Activated gamma-delta T cell treated with Interleukin-2 at 50 U/mL for 16 hours (primary cell): ENCODE measurements around the gene CAMTA1.

Experiments
- DNase-seq: peaks from one replicate; pipeline ENCODE4 v3.0.0-alpha.2; 2020

Gene CAMTA1

GRCh38 chr1:7473223-7474142 is 688.2 kb downstream of the CAMTA1 start:
- no peak for DNase-seq

- DNase-seq, result no peak
Measured at GRCh38 chr1:7474143-7474490, 688.9 kb downstream of the CAMTA1 start.

- DNase-seq, result no peak
Measured at GRCh38 chr1:7474786-7475502, 689.7 kb downstream of the CAMTA1 start.

- no peak for DNase-seq
Measured at GRCh38 chr1:7475691-7476090, 690.4 kb downstream of the CAMTA1 start.

GRCh38 chr1:7476402-7476801 is 691.1 kb downstream of the CAMTA1 start:
- DNase-seq, result no peak

GRCh38 chr1:7476861-7477547 is 691.8 kb downstream of the CAMTA1 start:
- DNase-seq, result no peak

- no peak for DNase-seq
Measured at GRCh38 chr1:7477593-7477992, 692.3 kb downstream of the CAMTA1 start.

GRCh38 chr1:7478142-7478790 is 693.0 kb downstream of the CAMTA1 start:
- DNase-seq, result no peak

- DNase-seq, result no peak
Measured at GRCh38 chr1:7478809-7479499, 693.7 kb downstream of the CAMTA1 start.

- no peak for DNase-seq
Measured at GRCh38 chr1:7479571-7479970, 694.3 kb downstream of the CAMTA1 start.

GRCh38 chr1:7481194-7481593 is 695.9 kb downstream of the CAMTA1 start:
- no peak for DNase-seq

- no peak for DNase-seq
Measured at GRCh38 chr1:7482077-7482476, 696.8 kb downstream of the CAMTA1 start.

- DNase-seq, result no peak
Measured at GRCh38 chr1:7482772-7483495, 697.7 kb downstream of the CAMTA1 start.

GRCh38 chr1:7483634-7484383 is 698.6 kb downstream of the CAMTA1 start:
- DNase-seq, result no peak

- no peak for DNase-seq
Measured at GRCh38 chr1:7485086-7485780, 700.0 kb downstream of the CAMTA1 start.

GRCh38 chr1:7485826-7486225 is 700.6 kb downstream of the CAMTA1 start:
- no peak for DNase-seq

GRCh38 chr1:7487766-7488474 is 702.7 kb downstream of the CAMTA1 start:
- no peak for DNase-seq

- no peak for DNase-seq
Measured at GRCh38 chr1:7488475-7488842, 703.2 kb downstream of the CAMTA1 start.

GRCh38 chr1:7489586-7489985 is 704.3 kb downstream of the CAMTA1 start:
- no peak for DNase-seq

- no peak for DNase-seq
Measured at GRCh38 chr1:7490576-7490975, 705.3 kb downstream of the CAMTA1 start.
